Smooth muscle cell (in vitro differentiated cells): ENCODE measurements around the gene PRRT4. TPM values are rescaled to one million over a fixed set of nuclear protein-coding genes. Genes with fewer than 3 reads are reported as not detected.

Source experiments
- DNase-seq: peaks from one replicate; lab custom pipeline; 2025; ENCODE audit not compliant: unreplicated experiment; lab: John Stamatoyannopoulos, UW
- H2AFZ ChIP-seq: fragments of 200-600 bp; sonication (generic); 2 replicates; pipeline ENCODE4 v1.6.0; 2016; ENCODE audit warnings: antibody characterized with exemption, low read depth, mild to moderate bottlenecking
- H3F3A ChIP-seq: fragments of 200-600 bp; sonication (generic); 2 replicates; pipeline ENCODE4 v1.6.0; 2017; ENCODE audit warnings: antibody characterized with exemption, low read depth
- H3K27ac ChIP-seq: fragments of 200-600 bp; sonication (generic); 2 replicates; pipeline ENCODE4 v1.5.1; 2016; ENCODE audit warnings: low read depth, mild to moderate bottlenecking
- H3K27me3 ChIP-seq: fragments of 200-600 bp; sonication (generic); 2 replicates; pipeline ENCODE4 v1.6.1; 2016; ENCODE audit warnings: low read depth, mild to moderate bottlenecking
- H3K36me3 ChIP-seq: fragments of 200-600 bp; sonication (generic); 2 replicates; pipeline ENCODE4 v1.5.1; 2016; ENCODE audit warnings: low read depth
- H3K4me1 ChIP-seq: fragments of 200-600 bp; sonication (generic); 2 replicates; pipeline ENCODE4 v1.5.1; 2016; ENCODE audit warnings: low read depth
- H3K4me2 ChIP-seq: fragments of 200-600 bp; sonication (generic); 2 replicates; pipeline ENCODE4 v1.6.0; 2016; ENCODE audit warnings: mild to moderate bottlenecking
- H3K4me3 ChIP-seq: fragments of 200-600 bp; sonication (generic); 2 replicates; pipeline ENCODE4 v1.5.1; 2016; ENCODE audit warnings: mild to moderate bottlenecking
- H3K79me2 ChIP-seq: fragments of 200-600 bp; sonication (generic); 2 replicates; pipeline ENCODE4 v1.6.0; 2016; ENCODE audit warnings: low read depth, mild to moderate bottlenecking
- H3K9ac ChIP-seq: fragments of 200-600 bp; sonication (generic); 2 replicates; pipeline ENCODE4 v1.6.0; 2016; ENCODE audit warnings: low read depth
- H3K9me3 ChIP-seq: fragments of 200-600 bp; sonication (generic); replicated peaks from 2 replicates; pipeline ENCODE4 v1.5.1; 2016; ENCODE audit warnings: low read depth
- H4K20me1 ChIP-seq: fragments of 200-600 bp; sonication (generic); 2 replicates; pipeline ENCODE4 v1.6.0; 2016; ENCODE audit warnings: low read depth
- CTCF ChIP-seq: fragments of 200-600 bp; sonication (generic); IDR thresholded peaks from 2 replicates; pipeline ENCODE4 v1.5.1; 2017; ENCODE audit warnings: borderline replicate concordance, mild to moderate bottlenecking, antibody characterized with exemption; ENCODE audit not compliant: insufficient read depth, poor library complexity, severe bottlenecking
- WGBS: methylation state at CpG from one replicate; pipeline ENCODE4 v1.1.7; 2016; ENCODE audit warnings: low lambda C conversion rate; 5-methylcytosine and 5-hydroxymethylcytosine counted together
- polyA plus RNA-seq: library from polyadenylated mRNA; unstranded; fragments of >200 nt; fragmentation: Nextera tagmentation; extraction: Ambion mirVana; gene quantifications from 2 replicates; pipeline ENCODE4 v1.2.1, GENCODE V29; 2016
- total RNA-seq: library from RNA; depleted of rRNA; stranded (reverse); fragments of >200 nt; gene quantifications from 2 replicates; pipeline ENCODE4 v1.2.3, GENCODE V29; 2014

Gene PRRT4
- total and polyA plus RNA-seq, 2 experiments from 2014 or later = 0.09 to 0.83 TPM

GRCh38 chr7:128324368-128324680, 37.2 kb downstream of the PRRT4 start:
- Histone ChIP-seq H3F3A (no peaks in the 10 kb centered on the region), H3K9me3 (no peaks in the 10 kb centered on the region), H3K9ac (no peak overlapping the region), H3K4me2 (no peak overlapping the region), H2AFZ (no peak overlapping the region), H4K20me1 (peaks cover 14% of the 10 kb centered on the region), H3K79me2 (no peaks in the 10 kb centered on the region), H3K27me3 (no peaks in the 10 kb centered on the region), H3K4me1 (no peaks in the 10 kb centered on the region), H3K4me3 (no peak overlapping the region), H3K36me3 (peaks cover 12% of the 10 kb centered on the region), H3K27ac (no peak overlapping the region)
- 98% methylated on average over 9 of the region's 9 CpGs for WGBS
- no peak for DNase-seq
- TF ChIP-seq CTCF = no peak

GRCh38 chr7:128323459-128324367, 37.8 kb downstream of the PRRT4 start:
- Histone ChIP-seq H3K79me2 (no peaks in the 10 kb centered on the region), H3K36me3 (peaks cover 12% of the 10 kb centered on the region), H3K4me2 (no peak overlapping the region), H3K4me3 (no peak overlapping the region), H3F3A (no peaks in the 10 kb centered on the region), H2AFZ (no peak overlapping the region), H4K20me1 (peaks cover 17% of the 10 kb centered on the region), H3K4me1 (no peaks in the 10 kb centered on the region), H3K9ac (no peak overlapping the region), H3K9me3 (no peaks in the 10 kb centered on the region), H3K27me3 (no peaks in the 10 kb centered on the region), H3K27ac (no peak overlapping the region)
- DNase-seq = no peak
- WGBS = 95% methylated on average over 10 of the region's 10 CpGs
- no peak for TF ChIP-seq CTCF

GRCh38 chr7:128323040-128323439, 38.5 kb downstream of the PRRT4 start:
- Histone ChIP-seq H3K4me1 (no peaks in the 10 kb centered on the region), H3K27me3 (no peaks in the 10 kb centered on the region), H3K27ac (no peak overlapping the region), H3K9ac (no peak overlapping the region), H3K4me2 (no peak overlapping the region), H3F3A (no peaks in the 10 kb centered on the region), H3K4me3 (no peak overlapping the region), H4K20me1 (peaks cover 17% of the 10 kb centered on the region), H3K9me3 (no peaks in the 10 kb centered on the region), H2AFZ (no peak overlapping the region), H3K36me3 (peaks cover 10% of the 10 kb centered on the region), H3K79me2 (no peaks in the 10 kb centered on the region)
- TF ChIP-seq CTCF = no peak
- DNase-seq = no peak
